Kidney epithelial cell (primary cell): ENCODE results near the gene ELMO3. TPM values are rescaled to one million over a fixed set of nuclear protein-coding genes. Genes with fewer than 3 reads are reported as not detected.

Experiments
- DNase-seq: peaks from one replicate; pipeline ENCODE4 v3.0.0-alpha.2; 2010; ENCODE audit warnings: low read depth
- H3K27me3 ChIP-seq: 2 replicates; pipeline ENCODE4 v1.6.0; 2011; ENCODE audit warnings: low read length; ENCODE audit not compliant: control insufficient read depth, insufficient read depth
- H3K36me3 ChIP-seq: 2 replicates; pipeline ENCODE4 v1.5.1; 2011; ENCODE audit warnings: low read length; ENCODE audit not compliant: control insufficient read depth, insufficient read depth
- H3K4me3 ChIP-seq: 2 replicates; pipeline ENCODE4 v1.5.1; 2011; ENCODE audit warnings: low read depth, mild to moderate bottlenecking, control low read depth, low read length
- CTCF ChIP-seq: IDR thresholded peaks from 2 replicates; pipeline ENCODE4 v1.5.1; 2011; ENCODE audit warnings: mild to moderate bottlenecking, moderate library complexity, low read length, control low read depth, inconsistent platforms; ENCODE audit not compliant: insufficient read depth, poor library complexity, severe bottlenecking
- total RNA-seq: library from RNA; depleted of rRNA; stranded (reverse); fragments of >200 nt; gene quantifications from 2 replicates; pipeline ENCODE4 v1.2.3, GENCODE V29; 2015

ELMO3 gene
- total RNA-seq, 1 donor from 2014 or later = 5.9 TPM

GRCh38 chr16:67206838-67207248 is 7.9 kb downstream of the ELMO3 start:
- no peak for DNase-seq
- no peak for TF ChIP-seq CTCF
- Histone ChIP-seq H3K27me3 (no peaks in the 10 kb centered on the region), H3K4me3 (no peak overlapping the region), H3K36me3 (no peaks in the 10 kb centered on the region)

- no peak for DNase-seq
Observed at GRCh38 chr16:67207249-67208091, 8.5 kb downstream of the ELMO3 start.

GRCh38 chr16:67208154-67208896 is 9.4 kb downstream of the ELMO3 start:
- Histone ChIP-seq H3K4me3 (no peak overlapping the region), H3K36me3 (no peaks in the 10 kb centered on the region), H3K27me3 (no peaks in the 10 kb centered on the region)
- no peak for DNase-seq
- TF ChIP-seq CTCF = no peak

More at GRCh38 chr16:67207249-67208091, 8.5 kb downstream of the ELMO3 start:
- Histone ChIP-seq H3K4me3 (no peak overlapping the region), H3K36me3 (no peaks in the 10 kb centered on the region), H3K27me3 (no peaks in the 10 kb centered on the region)
- no peak for TF ChIP-seq CTCF

GRCh38 chr16:67209565-67209964 is 10.6 kb downstream of the ELMO3 start:
- no peaks in the 10 kb centered on the region for H3K27me3 ChIP-seq
- DNase-seq = no peak
- H3K36me3 ChIP-seq = no peaks in the 10 kb centered on the region
- no peak for TF ChIP-seq CTCF
- H3K4me3 ChIP-seq = no peak overlapping the region

- Histone ChIP-seq H3K27me3 (no peaks in the 10 kb centered on the region), H3K4me3 (no peak overlapping the region), H3K36me3 (no peaks in the 10 kb centered on the region)
- TF ChIP-seq CTCF = no peak
- DNase-seq = no peak
Observed at GRCh38 chr16:67210069-67210937, 11.4 kb downstream of the ELMO3 start.
